Neural cell (in vitro differentiated cells): Measurements from ENCODE around the gene SRP68. TPM values are rescaled to one million over a fixed set of nuclear protein-coding genes. Genes with fewer than 3 reads are reported as not detected.

Experiments
- H2AFZ ChIP-seq: fragments of 200-600, 300-800 bp; sonication (generic), shearing (Covaris generic); 2 replicates; pipeline ENCODE4 v1.6.0; 2014; ENCODE audit warnings: low read depth, mild to moderate bottlenecking, antibody characterized with exemption, low read length, moderate library complexity
- H3F3A ChIP-seq: fragments of 200-600 bp; shearing (Covaris generic); 2 replicates; pipeline ENCODE4 v1.6.1; 2016; ENCODE audit warnings: mild to moderate bottlenecking, moderate library complexity, mixed read lengths, antibody characterized with exemption, low read length; ENCODE audit not compliant: insufficient read depth, poor library complexity, severe bottlenecking
- H3K27ac ChIP-seq: fragments of 200-600, 300-800 bp; sonication (generic), shearing (Covaris generic); 2 replicates; pipeline ENCODE4 v1.5.1; 2014; ENCODE audit warnings: mild to moderate bottlenecking, low read length, moderate library complexity
- H3K27me3 ChIP-seq: fragments of 300-800, 200-600 bp; sonication (generic), shearing (Covaris generic); 2 replicates; pipeline ENCODE4 v1.6.0; 2014; ENCODE audit warnings: mild to moderate bottlenecking, low read depth, low read length, moderate library complexity; ENCODE audit not compliant: insufficient read depth
- H3K36me3 ChIP-seq: fragments of 300-800, 200-600 bp; sonication (generic), shearing (Covaris generic); 2 replicates; pipeline ENCODE4 v1.5.1; 2014; ENCODE audit warnings: mild to moderate bottlenecking, antibody characterized with exemption, low read length, moderate library complexity; ENCODE audit not compliant: insufficient read depth
- H3K4me2 ChIP-seq: fragments of 300-800, 200-600 bp; sonication (generic), shearing (Covaris generic); 2 replicates; pipeline ENCODE4 v1.6.0; 2014; ENCODE audit warnings: mild to moderate bottlenecking, low read length
- H3K4me3 ChIP-seq: fragments of 300-800, 200-600 bp; sonication (generic), shearing (Covaris generic); 2 replicates; pipeline ENCODE4 v1.5.1; 2014; ENCODE audit warnings: mild to moderate bottlenecking, low read length, moderate library complexity
- H3K79me2 ChIP-seq: fragments of 200-600 bp; shearing (Covaris generic); replicated peaks from 2 replicates; pipeline ENCODE4 v1.6.0; 2014; ENCODE audit warnings: mild to moderate bottlenecking, low read length, moderate library complexity; ENCODE audit not compliant: insufficient read depth
- H3K9ac ChIP-seq: fragments of 300-800, 200-600 bp; sonication (generic), shearing (Covaris generic); 2 replicates; pipeline ENCODE4 v1.6.1; 2016; ENCODE audit warnings: mild to moderate bottlenecking, low read length, mixed read lengths
- H3K9me2 ChIP-seq: fragments of 200-600 bp; shearing (Covaris generic); 2 replicates; pipeline ENCODE4 v1.6.1; 2016; ENCODE audit warnings: mild to moderate bottlenecking, low read length, mixed read lengths; ENCODE audit not compliant: insufficient read depth
- H3K9me3 ChIP-seq: fragments of 200-600, 300-800 bp; sonication (generic), shearing (Covaris generic); 2 replicates; pipeline ENCODE4 v1.6.1; 2016; ENCODE audit warnings: mild to moderate bottlenecking, mixed run types, low read length, moderate library complexity, mixed read lengths
- H4K20me1 ChIP-seq: fragments of 200-600 bp; shearing (Covaris generic); 2 replicates; pipeline ENCODE4 v1.6.1; 2016; ENCODE audit warnings: mild to moderate bottlenecking, mixed run types; ENCODE audit not compliant: insufficient read depth
- CTCF ChIP-seq: fragments of 450-650 bp; IDR thresholded peaks from 2 replicates; pipeline ENCODE4 v1.5.1; 2014; ENCODE audit warnings: antibody characterized with exemption, mild to moderate bottlenecking, moderate library complexity; ENCODE audit not compliant: poor library complexity, severe bottlenecking
- EP300 ChIP-seq: fragments of 450-650 bp; conservative IDR thresholded peaks from 2 replicates; pipeline ENCODE4 v1.6.1; 2014; ENCODE audit warnings: antibody characterized with exemption, mild to moderate bottlenecking, moderate library complexity; ENCODE audit not compliant: poor library complexity, severe bottlenecking
- EZH2 ChIP-seq: fragments of 200-600, 300-800 bp; shearing (Covaris generic), sonication (generic); IDR thresholded peaks from 2 replicates; pipeline ENCODE4 v1.6.1; 2014; ENCODE audit warnings: antibody characterized with exemption, low read length, borderline replicate concordance, mild to moderate bottlenecking; ENCODE audit not compliant: insufficient read depth, poor library complexity, severe bottlenecking
- MXI1 ChIP-seq: fragments of 450-650 bp; conservative IDR thresholded peaks from 2 replicates; pipeline ENCODE4 v1.6.1; 2014; ENCODE audit warnings: antibody characterized with exemption, mild to moderate bottlenecking; ENCODE audit not compliant: poor library complexity, severe bottlenecking
- POLR2AphosphoS5 ChIP-seq: IDR thresholded peaks from 2 replicates; pipeline ENCODE4 v1.6.1; 2012
- RAD21 ChIP-seq: fragments of 450-650 bp; conservative IDR thresholded peaks from 2 replicates; pipeline ENCODE4 v1.6.1; 2014; ENCODE audit warnings: antibody characterized with exemption, mild to moderate bottlenecking, moderate library complexity
- SMC3 ChIP-seq: fragments of 450-650 bp; conservative IDR thresholded peaks from 2 replicates; pipeline ENCODE4 v1.6.1; 2014; ENCODE audit warnings: antibody characterized with exemption, mild to moderate bottlenecking, moderate library complexity; ENCODE audit not compliant: poor library complexity
- polyA plus RNA-seq: library from polyadenylated mRNA; depleted of rRNA; stranded (reverse); fragments of >200 nt; gene quantifications from 2 replicates; pipeline ENCODE4 v1.2.3, GENCODE V29; 2014
- TF ChIP-seq, protein P1 (sequence below): IDR thresholded peaks from 2 replicates; pipeline ENCODE4 v1.6.1; 2012; ENCODE audit warnings: borderline replicate concordance

The SRP68 gene
- polyA plus RNA-seq, 1 donor from 2014 or later, result 26.3 TPM

- H2AFZ ChIP-seq, result no peak overlapping the region
- H3F3A ChIP-seq, result no peaks in the 10 kb centered on the region
- H3K36me3 ChIP-seq, result no peaks in the 10 kb centered on the region
Measured at GRCh38 chr17:76082326-76083251, 10.3 kb upstream of the SRP68 start.

More at GRCh38 chr17:76082326-76083251, 10.3 kb upstream of the SRP68 start:
- Histone ChIP-seq H3K4me3 (no peak overlapping the region), H3K9ac (no peak overlapping the region), H3K9me3 (no peaks in the 10 kb centered on the region), H3K27ac (no peak overlapping the region), H3K79me2 (no peaks in the 10 kb centered on the region), H3K27me3 (peaks cover 19% of the 10 kb centered on the region), H4K20me1 (no peaks in the 10 kb centered on the region), H3K9me2 (no peaks in the 10 kb centered on the region), H3K4me2 (no peak overlapping the region)
- no peak for TF ChIP-seq RAD21
- TF ChIP-seq EP300, result no peak
- TF ChIP-seq SMC3, result no peak
- TF ChIP-seq CTCF, result no peak
- TF ChIP-seq, protein P1, sequence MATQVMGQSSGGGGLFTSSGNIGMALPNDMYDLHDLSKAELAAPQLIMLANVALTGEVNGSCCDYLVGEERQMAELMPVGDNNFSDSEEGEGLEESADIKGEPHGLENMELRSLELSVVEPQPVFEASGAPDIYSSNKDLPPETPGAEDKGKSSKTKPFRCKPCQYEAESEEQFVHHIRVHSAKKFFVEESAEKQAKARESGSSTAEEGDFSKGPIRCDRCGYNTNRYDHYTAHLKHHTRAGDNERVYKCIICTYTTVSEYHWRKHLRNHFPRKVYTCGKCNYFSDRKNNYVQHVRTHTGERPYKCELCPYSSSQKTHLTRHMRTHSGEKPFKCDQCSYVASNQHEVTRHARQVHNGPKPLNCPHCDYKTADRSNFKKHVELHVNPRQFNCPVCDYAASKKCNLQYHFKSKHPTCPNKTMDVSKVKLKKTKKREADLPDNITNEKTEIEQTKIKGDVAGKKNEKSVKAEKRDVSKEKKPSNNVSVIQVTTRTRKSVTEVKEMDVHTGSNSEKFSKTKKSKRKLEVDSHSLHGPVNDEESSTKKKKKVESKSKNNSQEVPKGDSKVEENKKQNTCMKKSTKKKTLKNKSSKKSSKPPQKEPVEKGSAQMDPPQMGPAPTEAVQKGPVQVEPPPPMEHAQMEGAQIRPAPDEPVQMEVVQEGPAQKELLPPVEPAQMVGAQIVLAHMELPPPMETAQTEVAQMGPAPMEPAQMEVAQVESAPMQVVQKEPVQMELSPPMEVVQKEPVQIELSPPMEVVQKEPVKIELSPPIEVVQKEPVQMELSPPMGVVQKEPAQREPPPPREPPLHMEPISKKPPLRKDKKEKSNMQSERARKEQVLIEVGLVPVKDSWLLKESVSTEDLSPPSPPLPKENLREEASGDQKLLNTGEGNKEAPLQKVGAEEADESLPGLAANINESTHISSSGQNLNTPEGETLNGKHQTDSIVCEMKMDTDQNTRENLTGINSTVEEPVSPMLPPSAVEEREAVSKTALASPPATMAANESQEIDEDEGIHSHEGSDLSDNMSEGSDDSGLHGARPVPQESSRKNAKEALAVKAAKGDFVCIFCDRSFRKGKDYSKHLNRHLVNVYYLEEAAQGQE, result no peak
- TF ChIP-seq POLR2AphosphoS5, result no peak
- no peak for TF ChIP-seq MXI1
- TF ChIP-seq EZH2, result no peak
